Activated naive CD4-positive, alpha-beta T cell (primary cell): ENCODE measurements around the gene TMEM187.
"Not testable (repeated sequence)": the region's sequence is repeated elsewhere in the genome, so short reads cannot be mapped to it uniquely, and the experiment has no call there.

ENCODE experiments used
- DNase-seq, 4 experiments: peaks; one replicate each; lab custom pipeline; 2025; lab: John Stamatoyannopoulos, UW

TMEM187 gene

DNA sequence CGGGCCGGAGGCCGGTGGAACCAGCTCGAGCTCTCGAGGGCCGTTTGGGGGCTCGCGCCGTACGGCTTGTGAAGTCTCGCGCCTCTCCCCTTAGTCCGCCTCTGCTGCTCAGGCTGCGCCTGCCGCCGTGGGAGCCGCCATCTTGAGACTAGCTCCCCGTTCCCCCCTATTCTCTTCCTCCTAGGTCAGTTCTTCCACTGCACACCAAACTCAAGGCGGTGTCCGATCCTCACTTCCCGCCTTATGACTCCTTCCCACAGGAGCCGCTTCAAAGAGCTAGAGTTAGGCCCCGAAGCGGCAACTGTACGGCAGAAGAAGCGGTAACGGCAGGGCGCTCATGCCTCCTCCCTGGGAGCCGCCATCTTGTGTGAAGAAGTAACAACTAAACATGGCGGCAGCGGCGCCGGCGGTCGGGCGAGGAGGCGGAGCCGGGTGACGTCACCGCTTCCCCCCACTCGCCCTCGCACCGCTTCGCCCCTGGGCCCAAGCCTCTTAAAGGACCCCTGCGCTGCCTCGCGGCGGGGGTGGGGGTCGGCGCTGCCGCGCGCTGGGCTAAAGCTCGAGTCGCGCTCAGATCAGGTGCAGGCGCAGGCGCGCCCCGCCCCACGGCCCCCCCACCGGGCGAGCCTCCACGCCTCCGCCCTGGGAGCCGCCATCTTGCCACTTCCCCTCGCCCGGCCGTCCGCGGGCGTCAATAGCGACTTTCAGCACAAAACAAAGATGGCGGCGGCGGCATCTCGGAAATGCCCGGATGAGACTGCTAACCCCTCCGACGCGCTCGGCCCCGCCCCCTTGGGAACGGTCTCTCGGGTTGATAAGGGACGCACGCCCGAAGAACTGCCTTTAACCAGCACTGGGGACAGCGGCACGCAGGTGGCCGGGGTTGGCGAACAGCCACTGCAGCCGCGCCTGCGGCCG, 845 bp upstream of the TMEM187 start, which contains the start of gene HCFC1:
Gene HCFC1, minus strand, starts transcription at position 369 of the 918 bp plus-strand sequence. CDS start 978 bp downstream, outside the sequence.
- DNase-seq: peak; percentile 81 to 92 (median 89)

DNA sequence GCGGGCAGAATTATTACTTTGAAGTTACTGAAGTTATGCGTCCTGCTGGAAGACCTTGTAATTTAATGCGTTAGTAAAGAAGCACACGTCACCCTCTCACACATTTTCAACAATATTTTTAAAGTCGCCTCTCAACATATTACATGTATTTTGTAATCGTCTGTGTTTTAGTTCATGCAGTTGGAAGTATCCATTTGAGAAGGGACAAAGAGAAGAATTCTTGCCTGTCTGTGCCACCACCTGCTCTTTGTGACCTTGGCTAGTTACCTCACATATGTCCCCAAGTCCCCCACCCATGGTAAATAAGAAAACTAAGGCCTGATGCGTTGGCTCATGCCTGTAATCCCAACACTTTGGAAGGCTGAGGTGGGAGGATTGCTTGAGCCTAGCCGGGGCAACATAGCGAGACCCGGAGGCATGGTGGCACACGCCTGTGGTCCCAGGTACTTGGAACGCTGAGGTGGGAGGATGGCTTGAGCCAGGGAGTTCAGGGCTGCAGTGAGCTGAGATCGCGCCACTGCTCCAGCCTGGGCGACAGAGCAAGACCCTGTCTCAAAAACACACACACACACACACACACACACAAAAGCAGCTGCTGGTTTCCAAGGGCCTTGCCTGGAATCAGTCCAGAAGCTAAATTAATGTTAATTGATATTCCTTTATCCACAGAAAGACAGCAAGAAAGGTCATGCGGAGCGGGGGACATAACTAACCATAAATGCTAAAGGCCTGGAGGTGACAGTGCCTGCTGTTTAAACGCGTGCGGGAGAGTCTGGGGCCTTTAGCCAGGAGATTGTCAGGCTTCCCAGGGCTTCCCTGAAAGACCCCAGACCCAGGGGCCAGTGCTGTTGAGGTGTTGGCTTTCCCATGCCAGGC, 811 bp downstream of the TMEM187 start:
- no peak for DNase-seq

DNA sequence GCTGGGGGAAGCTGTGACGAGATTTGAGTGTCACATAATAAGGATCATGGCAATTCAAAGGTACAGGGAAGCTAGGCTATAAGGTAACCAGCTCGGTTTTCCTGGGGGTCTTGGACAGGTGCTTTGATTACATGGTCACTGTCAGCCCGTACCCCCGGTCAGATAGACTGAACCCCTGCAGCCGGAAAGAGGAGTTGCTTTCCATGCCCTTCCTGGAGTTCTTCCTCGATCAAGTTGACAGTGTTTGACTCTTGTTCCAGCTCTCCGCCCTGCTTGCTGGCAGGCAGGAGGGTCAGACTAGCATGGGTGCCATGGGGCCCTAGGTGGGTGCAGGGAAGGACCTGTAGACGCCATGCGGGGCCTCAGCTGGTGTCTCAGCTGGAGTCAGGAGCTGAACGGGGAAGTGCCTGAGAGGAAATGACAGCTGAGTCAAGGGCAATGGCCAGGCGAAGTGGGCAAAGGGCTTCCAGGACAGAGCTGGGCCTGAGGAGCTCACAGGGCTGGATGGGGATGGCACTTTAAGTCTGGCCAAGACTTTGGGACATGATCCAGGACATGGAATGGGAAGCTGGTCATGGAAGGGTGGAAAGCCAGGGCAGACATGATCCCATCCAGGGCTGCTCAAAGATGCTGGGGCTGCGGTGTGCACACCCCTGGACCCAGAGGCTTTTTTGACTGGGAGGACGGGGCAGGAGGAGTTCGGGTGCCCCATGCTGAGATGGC, 1.6 kb downstream of the TMEM187 start:
- no peak for DNase-seq

DNA sequence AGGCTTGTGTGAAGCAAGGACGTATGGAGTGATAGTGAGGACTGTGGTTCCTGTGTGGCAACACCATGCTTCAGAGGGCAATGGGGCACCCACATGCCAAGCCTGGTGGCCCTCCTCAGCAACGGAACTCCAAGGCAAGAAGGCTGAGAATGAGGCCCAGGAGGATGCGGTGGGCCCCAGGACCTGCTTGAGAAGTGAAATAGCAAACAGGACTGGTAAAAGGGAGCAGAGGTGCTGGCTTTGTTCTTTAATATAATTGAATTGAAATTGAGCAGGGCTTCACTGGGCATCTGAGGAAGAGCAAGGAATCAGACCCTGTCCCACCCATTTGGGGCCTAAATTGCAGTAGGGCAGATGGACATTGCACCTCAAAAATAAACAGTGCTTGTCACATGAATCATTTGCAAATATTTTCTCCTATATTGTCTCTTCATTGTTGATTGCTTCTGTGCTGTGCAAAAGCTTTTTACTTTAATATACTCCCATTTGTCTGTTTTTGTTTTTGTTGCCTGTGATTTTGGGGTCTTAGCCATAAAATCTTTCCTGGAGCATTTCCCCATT, 2.3 kb downstream of the TMEM187 start:
- DNase-seq: no peak

DNA sequence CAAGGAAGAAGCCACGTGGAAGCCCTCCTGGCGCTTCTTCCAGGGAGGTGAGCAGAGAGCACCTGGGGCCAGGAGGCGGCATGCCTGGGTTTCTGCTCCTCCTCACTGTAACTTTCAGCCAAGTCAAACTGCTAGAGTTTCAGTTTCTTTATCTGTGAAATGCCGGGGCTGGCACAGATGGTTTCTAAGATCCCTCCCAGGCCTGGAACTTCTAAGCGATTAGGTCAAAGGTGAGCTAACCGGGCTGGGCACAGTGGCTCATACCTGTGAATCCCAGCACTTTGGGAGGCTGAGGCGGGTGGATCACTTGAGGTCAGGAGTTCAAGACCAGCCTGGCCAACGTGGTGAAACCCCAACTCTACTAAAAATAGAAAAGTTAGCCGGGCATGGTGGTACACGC, 7.8 kb downstream of the TMEM187 start:
- DNase-seq: not testable (repeated sequence)

DNA sequence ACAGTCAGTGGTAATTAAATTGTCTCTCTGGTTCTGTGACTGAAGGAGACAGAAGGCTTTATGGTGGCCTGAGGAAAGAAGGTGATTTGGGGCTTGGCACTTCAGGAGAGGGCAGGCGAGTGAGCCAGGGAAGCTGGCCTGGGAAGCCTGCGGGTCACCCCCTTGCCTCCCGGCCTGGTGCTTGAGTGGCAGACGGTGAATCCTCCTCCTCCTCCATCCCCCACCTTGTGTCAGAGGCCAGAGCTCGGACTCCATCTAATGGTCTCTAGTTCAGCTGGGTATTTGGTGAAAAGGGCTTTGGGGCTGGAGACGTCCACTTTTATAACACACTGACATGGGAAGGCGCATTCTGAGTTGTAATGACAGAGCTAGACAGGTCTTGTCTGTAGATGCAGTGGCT, 8.7 kb downstream of the TMEM187 start:
- DNase-seq: no peak

DNA sequence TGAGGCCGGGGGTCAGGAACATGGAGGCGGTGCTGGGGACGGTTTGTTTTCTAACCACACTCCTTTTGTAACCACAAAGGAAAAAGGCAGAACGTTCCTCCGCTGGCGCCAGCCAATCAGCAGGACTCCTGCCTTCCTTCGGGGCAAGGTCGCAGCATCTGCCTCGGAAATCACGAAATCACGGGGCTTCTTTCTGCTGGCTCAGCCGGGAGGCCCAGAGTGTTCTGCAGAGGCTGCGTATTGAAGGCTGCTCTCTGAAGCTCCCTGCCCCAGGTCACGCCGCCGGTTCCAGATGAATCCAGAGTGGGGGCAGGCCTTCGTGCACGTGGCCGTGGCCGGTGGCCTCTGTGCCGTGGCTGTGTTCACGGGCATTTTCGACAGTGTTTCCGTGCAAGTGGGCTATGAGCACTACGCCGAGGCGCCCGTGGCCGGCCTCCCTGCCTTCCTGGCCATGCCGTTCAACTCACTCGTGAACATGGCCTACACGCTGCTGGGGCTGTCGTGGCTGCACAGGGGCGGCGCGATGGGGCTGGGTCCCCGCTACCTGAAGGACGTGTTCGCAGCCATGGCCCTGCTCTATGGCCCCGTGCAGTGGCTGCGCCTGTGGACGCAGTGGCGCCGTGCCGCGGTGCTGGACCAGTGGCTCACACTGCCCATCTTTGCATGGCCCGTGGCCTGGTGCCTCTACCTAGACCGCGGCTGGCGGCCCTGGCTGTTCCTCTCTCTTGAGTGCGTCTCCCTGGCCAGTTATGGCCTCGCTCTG, 9.4 kb downstream of the TMEM187 start:
- DNase-seq: peak in 1 of 4 experiments; percentile 46

DNA sequence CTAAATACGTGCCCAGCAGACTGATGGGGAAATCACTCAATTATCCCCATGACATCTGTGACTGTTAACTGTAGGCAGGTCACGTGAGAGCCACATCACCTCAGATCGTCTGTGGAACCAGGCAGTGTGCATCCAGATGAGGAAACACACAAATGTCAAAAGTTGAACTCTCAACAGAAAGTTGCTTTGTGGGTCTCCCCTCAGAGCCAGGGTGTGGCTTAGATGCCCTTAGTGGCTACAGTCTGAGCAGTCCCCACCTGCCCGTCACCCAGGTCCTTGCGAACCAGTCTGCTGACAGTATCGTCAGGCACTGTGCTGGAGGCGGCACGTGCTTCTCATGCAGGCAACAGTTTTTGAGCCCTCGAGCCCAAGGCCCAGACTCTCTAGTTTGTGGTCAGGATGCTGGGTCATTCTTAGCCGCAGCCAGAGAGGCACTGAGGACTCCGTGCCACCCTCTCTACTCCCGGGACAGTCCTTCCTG, 10.8 kb downstream of the TMEM187 start:
- DNase-seq: no peak

DNA sequence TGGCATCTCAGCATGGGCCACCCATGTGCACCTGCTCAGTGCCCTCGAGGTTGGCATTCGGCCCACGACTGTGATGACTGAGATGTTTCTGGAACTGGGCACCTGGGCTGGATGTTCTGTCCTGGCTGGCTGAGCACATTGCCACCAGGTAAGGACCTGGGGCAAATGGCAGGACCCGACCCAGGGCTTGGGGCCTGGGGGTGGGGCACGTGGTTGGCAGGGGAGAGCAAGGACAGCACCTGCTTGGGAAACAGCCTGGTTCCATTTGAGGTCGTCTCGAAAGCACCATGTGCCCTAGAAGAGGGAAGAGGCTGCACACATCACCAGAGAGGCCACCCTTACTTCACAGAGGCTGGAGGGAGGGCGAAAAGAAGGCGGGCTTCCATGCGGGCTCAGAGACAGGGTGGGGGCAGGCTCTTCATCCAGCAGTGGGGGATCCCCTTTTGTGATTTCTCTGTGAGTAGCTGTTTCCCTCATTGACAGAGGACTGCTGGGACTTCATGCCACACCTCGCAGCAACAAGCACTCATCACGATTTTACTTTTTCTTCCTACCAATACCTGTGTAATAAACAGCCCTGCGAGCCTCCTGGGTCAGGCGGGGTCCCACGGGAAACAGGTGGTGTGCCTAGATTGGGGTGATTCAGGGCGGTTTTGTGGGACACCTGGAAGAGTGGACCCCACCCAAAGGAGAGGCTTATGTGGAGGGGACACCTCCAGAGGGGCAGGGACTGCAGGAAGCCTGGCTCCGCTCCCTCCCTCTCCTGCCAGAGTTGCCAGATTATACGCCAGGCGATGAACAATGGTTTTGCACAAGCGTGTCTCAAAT, 12.0 kb downstream of the TMEM187 start:
- no peak for DNase-seq

DNA sequence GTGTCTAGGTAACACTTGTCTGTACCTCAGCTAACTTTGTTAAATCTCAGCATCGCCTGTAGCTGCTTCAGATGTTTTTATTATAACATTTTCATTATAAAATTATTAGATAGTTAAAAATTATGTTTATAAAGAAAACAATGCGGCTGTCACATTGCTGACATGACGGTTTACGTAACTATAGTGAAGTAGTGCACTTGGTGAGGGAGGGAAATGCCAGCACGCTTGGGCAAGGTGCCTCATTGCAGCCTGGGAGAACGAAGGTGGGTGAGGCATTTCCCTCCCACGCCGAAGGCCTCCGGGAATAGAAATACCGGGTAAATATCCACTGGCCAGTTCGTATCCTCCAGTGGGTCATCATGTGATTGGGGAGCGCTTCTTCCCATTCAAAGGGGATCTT, 15.9 kb downstream of the TMEM187 start:
- no peak for DNase-seq

DNA sequence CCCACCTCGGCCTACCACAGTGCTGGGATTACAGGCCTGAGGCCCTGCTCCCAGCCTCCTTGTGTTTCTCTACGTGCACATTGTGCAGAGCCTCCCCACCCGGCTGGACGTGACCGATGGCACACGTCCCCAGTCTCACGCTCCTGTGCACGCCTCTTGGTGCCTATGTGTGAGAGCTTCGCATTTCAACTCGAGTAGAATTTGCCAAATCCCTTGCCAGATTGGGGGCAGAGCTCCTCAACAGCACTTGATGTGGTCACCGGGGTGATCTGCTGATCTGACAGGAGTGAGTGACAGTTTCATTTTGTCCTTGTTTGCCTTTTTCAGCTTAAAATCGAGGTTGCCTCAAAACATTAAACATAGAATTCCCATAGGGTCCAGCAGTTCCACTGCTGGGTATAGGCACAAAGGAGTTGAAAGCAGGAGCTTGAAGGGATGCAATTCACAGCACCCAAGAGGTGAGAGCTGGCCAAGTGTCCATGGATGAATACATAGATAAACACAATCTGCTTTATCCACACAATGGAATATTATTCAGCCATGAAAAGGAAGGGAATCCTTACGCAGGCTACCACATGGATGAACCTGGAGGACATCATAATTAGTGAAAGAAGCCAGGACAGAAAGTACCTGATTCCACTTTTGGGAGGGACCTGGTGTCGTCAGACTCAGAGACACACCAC, 17.6 kb downstream of the TMEM187 start:
- DNase-seq: no peak

DNA sequence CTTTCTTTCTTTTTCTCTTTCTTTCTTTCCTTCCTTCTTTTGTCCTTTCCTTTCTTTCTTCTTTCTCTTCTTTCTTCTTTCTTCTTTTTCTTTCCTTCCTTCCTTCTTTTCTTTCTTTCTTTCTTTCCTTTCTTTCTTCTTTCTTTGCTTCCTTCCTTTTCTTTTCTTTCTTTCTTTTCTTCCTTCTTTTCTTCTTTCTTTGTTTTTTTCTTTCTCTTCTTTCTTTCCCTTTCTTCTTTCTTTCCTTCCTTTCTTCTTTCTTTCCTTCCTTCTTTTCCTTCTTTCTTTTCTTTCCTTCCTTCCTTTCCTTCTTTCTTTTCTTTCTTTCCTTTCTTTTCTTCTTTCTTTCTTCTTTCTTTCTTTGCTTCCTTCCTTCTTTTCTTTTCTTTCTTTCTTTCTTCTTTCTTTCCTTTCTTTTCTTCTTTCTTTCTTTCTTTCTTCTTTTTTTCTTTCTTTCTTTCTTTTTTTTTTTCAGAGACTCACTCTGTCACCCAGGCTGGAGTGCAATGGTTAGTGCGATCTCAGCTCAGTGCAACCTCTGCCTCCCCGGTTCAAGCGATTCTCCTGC, 18.5 kb downstream of the TMEM187 start:
- DNase-seq: no peak

DNA sequence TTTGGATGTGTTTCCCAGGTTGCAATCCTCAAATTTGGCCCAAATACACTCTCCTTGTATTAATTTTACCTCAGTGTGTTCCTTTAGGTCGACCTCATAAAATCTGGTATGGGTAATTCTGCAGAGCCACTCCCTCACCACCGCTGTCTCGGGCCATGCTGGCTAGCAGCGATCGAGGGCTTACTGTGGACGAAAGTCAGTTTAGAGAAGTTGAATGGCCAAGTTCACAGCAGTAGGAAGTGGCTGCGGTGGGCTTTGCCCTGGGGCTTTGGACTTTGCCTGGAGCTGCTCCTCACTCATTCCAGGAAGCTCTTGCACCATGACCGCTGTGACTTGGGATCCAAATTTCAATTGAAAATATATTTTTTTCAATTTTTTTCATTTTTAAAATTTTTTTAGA, 19.6 kb downstream of the TMEM187 start:
- DNase-seq: no peak

DNA sequence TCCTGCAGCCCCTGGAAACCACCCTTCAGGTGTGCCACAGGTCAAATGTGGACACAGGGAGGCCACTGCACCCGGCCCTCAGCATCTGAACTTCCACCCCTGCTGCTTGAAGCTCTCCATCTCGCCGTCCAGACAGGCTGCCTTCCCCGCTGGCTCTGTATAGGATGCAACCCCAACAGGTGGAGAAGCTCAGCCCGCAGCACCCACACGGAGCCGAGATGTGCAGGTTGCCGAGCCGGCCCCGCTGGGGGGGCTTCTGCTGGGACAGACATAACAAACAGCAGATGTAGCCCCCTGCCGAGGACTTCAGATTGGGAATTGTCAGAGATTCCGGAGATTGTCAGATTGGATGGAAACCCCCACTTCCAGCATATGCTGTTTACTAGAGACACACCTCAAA, 20.5 kb downstream of the TMEM187 start:
- DNase-seq: no peak

DNA sequence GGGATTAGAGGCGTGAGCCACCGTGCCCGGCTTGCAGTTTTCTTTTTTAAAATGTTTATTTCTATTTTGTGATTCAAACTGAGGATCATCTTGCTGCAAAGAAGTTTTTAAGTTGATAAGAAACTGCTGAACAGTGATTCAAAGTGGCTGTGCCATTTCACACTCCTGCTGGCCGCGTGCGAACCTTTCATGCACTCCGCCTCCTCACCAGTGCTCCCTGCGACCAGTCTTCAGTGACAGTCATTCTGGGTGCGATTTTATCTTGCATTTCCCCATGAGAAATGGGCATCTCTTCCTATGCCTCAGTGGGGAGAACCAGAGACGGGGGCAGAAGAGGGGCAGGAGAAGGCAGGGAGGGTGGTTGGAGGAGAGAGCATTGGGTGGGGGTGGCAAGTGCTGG, 21.4 kb downstream of the TMEM187 start:
- DNase-seq: no peak

DNA sequence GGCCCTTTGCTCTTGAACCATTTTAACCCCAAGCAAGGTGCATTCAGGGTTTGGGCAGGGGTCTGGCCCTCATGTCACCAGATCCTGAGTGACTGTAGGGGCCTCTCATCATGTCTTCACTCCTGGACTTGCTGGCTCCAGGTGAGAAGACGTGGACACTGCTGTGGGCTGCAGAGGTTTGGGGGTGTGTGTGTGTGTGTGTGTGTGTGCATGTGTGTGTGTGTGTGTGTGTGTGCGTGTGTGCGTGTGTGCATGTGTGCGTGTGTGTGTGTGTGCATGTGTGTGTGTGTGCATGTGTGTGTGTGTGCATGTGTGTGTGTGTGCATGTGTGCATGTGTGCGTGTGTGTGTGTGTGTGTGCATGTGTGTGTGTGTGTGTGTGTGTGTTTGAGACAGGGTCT, 21.8 kb downstream of the TMEM187 start:
- not testable (repeated sequence) for DNase-seq

DNA sequence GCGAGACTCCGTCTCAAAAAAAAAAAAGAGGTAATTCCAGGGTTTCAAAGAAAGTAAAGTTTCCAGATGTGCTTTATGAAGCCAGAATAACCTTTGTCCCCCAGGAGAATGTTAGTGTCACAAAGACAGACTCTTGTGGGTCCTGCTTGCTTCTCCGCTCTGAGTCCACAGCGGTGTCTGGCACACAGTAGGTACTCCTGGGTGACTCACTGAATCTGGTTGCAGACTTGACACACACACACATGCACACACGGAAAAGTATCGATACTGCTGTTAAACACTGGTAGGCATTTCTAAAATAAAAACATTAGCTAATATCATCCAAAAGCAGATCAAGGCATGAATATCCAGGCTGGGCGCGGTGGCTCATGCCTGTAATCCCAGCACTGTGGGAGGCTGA, 22.9 kb downstream of the TMEM187 start:
- no peak for DNase-seq

DNA sequence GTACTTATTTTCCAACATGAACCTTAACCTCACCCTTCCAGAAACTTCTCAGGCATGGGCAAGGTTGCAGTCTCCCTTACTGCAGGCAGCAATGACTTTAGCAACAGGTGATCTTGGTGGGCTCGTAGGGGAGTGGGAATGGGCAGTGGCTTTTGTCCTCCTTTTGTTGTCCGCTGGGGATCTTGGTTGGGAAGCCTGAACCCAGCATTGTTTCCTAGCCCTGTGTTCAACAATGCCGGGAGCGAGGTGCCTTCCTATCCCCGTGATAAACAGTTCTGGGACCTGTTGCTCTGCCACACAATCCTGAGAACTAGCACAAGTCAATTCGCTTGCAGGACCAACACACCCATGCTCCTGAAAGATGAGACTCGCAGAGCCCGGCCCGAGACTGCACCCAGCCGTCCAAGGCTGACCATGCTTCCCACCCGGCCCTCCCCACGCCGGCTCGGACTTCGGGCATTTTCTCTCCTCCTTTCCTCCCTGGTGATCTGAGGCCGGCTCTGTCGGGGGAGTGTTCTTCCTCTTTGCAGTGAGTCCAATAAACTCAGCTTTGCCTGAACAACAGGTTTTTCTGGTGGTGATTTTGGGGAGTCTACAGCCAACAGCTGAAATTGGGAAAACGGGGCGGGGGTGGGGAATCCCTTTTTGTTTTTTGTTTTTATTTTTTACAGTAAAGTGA, 26.9 kb downstream of the TMEM187 start:
- no peak for DNase-seq
